Panc1 (cell line): ENCODE data around the gene CNIH1. TPM values are rescaled to one million over a fixed set of nuclear protein-coding genes. Genes with fewer than 3 reads are reported as not detected.

Experiments used
- ATAC-seq: fragments of 200-7000 bp; cut with Tn5 transposase; 2 replicates; pipeline ENCODE4 v1.9.1; 2020; ENCODE audit warnings: mild to moderate bottlenecking, moderate library complexity
- BruUV-seq: library from RNA; stranded (reverse); fragments of 400-500 nt; replicated peaks from 2 replicates; lab custom pipeline; 2021; lab: Mats Ljungman, UMichigan
- CTCF ChIA-PET: fragments of 300-600 bp; sonication (Branson Sonifier 250); formaldehyde crosslinking; loops from one replicate; lab custom pipeline; 2022; ENCODE audit warnings: antibody characterized with exemption; lab: Charles Lee
- POLR2A ChIA-PET: fragments of 300-600 bp; sonication (Branson Sonifier 250); formaldehyde crosslinking; loops from one replicate; lab custom pipeline; 2022; ENCODE audit warnings: antibody characterized with exemption; lab: Charles Lee
- DNase-seq: peaks from one replicate; pipeline ENCODE4 v3.0.0-alpha.2; 2010; ENCODE audit warnings: low read depth, low spot score
- H3K27ac ChIP-seq: 2 replicates; pipeline ENCODE4 v1.5.1; 2011; ENCODE audit warnings: mild to moderate bottlenecking, low read length, inconsistent platforms
- H3K27me3 ChIP-seq: fragments of 200-500 bp; sonication (Bioruptor generic); 2 replicates; pipeline ENCODE4 v1.6.0; 2014; ENCODE audit warnings: low read length, inconsistent platforms; ENCODE audit not compliant: control insufficient read depth, insufficient read depth
- H3K36me3 ChIP-seq: fragments of 200-500 bp; sonication (Bioruptor generic); 2 replicates; pipeline ENCODE4 v1.5.1; 2014; ENCODE audit warnings: inconsistent platforms, mild to moderate bottlenecking, low read length, moderate library complexity; ENCODE audit not compliant: control insufficient read depth, insufficient read depth
- H3K4me1 ChIP-seq: 2 replicates; pipeline ENCODE4 v1.5.1; 2011; ENCODE audit warnings: inconsistent platforms, mild to moderate bottlenecking, low read length, moderate library complexity; ENCODE audit not compliant: control insufficient read depth, insufficient read depth
- H3K4me3 ChIP-seq, 2 experiments: 2 replicates each; pipeline ENCODE4 v1.5.1; 2011 to 2012; ENCODE audit warnings: low read depth in 2 of 2, low read length in 2 of 2, mild to moderate bottlenecking in 2 of 2, inconsistent platforms in 1 of 2, moderate library complexity in 1 of 2
- H3K9me3 ChIP-seq: fragments of 200-500 bp; sonication (Bioruptor generic); 2 replicates; pipeline ENCODE4 v1.5.1; 2014; ENCODE audit warnings: low read depth, mild to moderate bottlenecking, inconsistent platforms, low read length, moderate library complexity; ENCODE audit not compliant: control insufficient read depth, insufficient read depth
- POLR2AphosphoS5 ChIP-seq: IDR thresholded peaks from 2 replicates; pipeline ENCODE4 v1.6.1; 2012; ENCODE audit warnings: mild to moderate bottlenecking, low read depth, low read length, moderate library complexity
- REST ChIP-seq, 2 experiments: IDR thresholded peaks; 2 replicates each; pipeline ENCODE4 v1.6.1; 2011 to 2012; ENCODE audit warnings: low read depth in 2 of 2, control low read depth in 1 of 2, low read length in 1 of 2, mild to moderate bottlenecking in 1 of 2, moderate library complexity in 1 of 2; ENCODE audit not compliant: insufficient read depth in 1 of 2
- SIN3A ChIP-seq: IDR thresholded peaks from 2 replicates; pipeline ENCODE4 v1.6.1; 2012; ENCODE audit warnings: low read depth, mild to moderate bottlenecking, low read length, moderate library complexity, borderline replicate concordance; ENCODE audit not compliant: insufficient read depth
- TCF7L2 ChIP-seq: IDR thresholded peaks from 2 replicates; pipeline ENCODE4 v1.6.1; 2011; ENCODE audit warnings: mild to moderate bottlenecking, low read depth, low read length, inconsistent platforms
- in situ Hi-C: cut with HindIII; loops from 2 replicates; pipeline ENCODE4 v1.10.0; 2016; ENCODE audit warnings: low sequenced_read_pairs, low pct_unique_long_range_greater_than_20kb
- intact Hi-C: fragments of 100-400 bp; cut with micrococcal nuclease; formaldehyde crosslinking; loops from one replicate; pipeline ENCODE4 v1.10.0; 2022; ENCODE audit not compliant: unreplicated experiment
- total RNA-seq: library from RNA; stranded (reverse); gene quantifications from one replicate; pipeline ENCODE4 v1.2.1, GENCODE V29; 2021; ENCODE audit not compliant: unreplicated experiment
- TF ChIP-seq, protein P1 (sequence below): fragments of 450-650 bp; IDR thresholded peaks from 2 replicates; pipeline ENCODE4 v1.5.1; 2017; ENCODE audit warnings: mild to moderate bottlenecking

The CNIH1 gene
- total RNA-seq, 1 experiment from 2014 or later: 83.7 TPM

DNA sequence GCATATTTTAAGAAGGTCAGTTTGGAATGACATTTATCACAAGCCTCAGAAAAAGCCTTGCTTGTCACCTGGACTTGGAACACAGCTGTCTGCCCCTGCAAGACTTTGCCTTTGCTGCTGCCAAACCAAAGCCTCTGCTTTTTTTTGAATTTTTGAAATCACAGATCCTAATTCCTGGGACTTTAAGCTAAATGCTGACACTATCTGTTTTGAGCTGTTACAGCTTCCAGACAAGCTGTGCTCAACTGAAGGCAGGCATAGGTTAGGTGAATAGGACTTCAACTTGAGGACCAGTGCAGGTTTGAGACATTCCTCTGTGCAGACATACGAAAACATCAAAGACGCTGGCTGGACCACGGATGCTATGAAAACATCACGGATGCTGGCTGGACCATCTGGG lies 55.6 kb downstream of the CNIH1 start:
- ChIA-PET CTCF (no interaction called here), POLR2A (no interaction called here)
- H3K4me1 ChIP-seq: no peaks in the 10 kb centered on the region
- no peaks in the 10 kb centered on the region for H3K9me3 ChIP-seq
- H3K27ac ChIP-seq: no peak overlapping the region
- ATAC-seq (no peak), DNase-seq (no peak)
- TF ChIP-seq, protein P1, sequence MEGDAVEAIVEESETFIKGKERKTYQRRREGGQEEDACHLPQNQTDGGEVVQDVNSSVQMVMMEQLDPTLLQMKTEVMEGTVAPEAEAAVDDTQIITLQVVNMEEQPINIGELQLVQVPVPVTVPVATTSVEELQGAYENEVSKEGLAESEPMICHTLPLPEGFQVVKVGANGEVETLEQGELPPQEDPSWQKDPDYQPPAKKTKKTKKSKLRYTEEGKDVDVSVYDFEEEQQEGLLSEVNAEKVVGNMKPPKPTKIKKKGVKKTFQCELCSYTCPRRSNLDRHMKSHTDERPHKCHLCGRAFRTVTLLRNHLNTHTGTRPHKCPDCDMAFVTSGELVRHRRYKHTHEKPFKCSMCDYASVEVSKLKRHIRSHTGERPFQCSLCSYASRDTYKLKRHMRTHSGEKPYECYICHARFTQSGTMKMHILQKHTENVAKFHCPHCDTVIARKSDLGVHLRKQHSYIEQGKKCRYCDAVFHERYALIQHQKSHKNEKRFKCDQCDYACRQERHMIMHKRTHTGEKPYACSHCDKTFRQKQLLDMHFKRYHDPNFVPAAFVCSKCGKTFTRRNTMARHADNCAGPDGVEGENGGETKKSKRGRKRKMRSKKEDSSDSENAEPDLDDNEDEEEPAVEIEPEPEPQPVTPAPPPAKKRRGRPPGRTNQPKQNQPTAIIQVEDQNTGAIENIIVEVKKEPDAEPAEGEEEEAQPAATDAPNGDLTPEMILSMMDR: no peak
- TF ChIP-seq SIN3A: no peak
- TF ChIP-seq POLR2AphosphoS5: no peak
- H3K27me3 ChIP-seq: no peaks in the 10 kb centered on the region; the same call in none of the 2 replicates
- intact Hi-C loops (no loop called here), in situ Hi-C loops (no loop called here)
- no TSS peak for BruUV-seq
- H3K36me3 ChIP-seq: no peaks in the 10 kb centered on the region
- no peak overlapping the region for H3K4me3 ChIP-seq

DNA sequence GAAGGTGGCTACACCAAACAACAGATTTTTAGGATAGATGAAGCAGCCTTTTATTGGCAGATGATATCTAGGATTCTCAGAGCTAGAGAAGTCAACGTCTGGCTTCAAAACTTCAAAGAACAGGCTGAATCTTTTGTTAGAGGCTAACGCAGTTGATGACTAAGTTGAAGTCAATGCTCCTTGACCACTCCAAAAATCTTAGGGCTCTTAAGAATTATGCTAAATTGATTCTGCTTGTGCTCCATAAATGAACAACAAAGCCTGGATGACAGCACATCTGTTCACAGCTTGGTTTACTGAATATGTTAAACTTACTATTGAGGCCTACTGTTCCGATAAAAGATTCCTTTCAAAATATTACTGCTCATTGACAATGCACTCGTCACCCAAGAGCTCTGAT lies 57.3 kb downstream of the CNIH1 start:
- TF ChIP-seq POLR2AphosphoS5 (no peak), REST (IDR thresholded peaks at IDR 0.05; ENCODE audit: insufficient read depth in 1 of 2, low read depth in 2 of 2, low read length in 1 of 2) (no peak), SIN3A (no peak), TCF7L2 (no peak)
- TF ChIP-seq, protein P1: no peak
- no TSS peak for BruUV-seq
- CTCF ChIA-PET: no interaction called here
- Histone ChIP-seq H3K4me1 (no peaks in the 10 kb centered on the region), H3K4me3 (no peak overlapping the region), H3K9me3 (no peaks in the 10 kb centered on the region), H3K27me3 (no peaks in the 10 kb centered on the region; the same call in none of the 2 replicates), H3K27ac (no peak overlapping the region), H3K36me3 (no peaks in the 10 kb centered on the region)
- intact Hi-C loops (no loop called here), in situ Hi-C loops (no loop called here)
- DNase-seq (no peak), ATAC-seq (no peak)
- POLR2A ChIA-PET: no interaction called here
